Astrocyte (in vitro differentiated cells and primary cell): ENCODE measurements around the gene CDK14. TPM values are rescaled to one million over a fixed set of nuclear protein-coding genes. Genes with fewer than 3 reads are reported as not detected.

ENCODE experiments used
- DNase-seq: peaks from one replicate; pipeline ENCODE4 v3.0.0-alpha.2; 2010; ENCODE audit warnings: low read depth
- FAIRE-seq: peaks from 2 replicates; lab custom pipeline; 2011; peaks lifted over from hg19 to GRCh38; lab: Jason Lieb, UNC
- H2AFZ ChIP-seq: 2 replicates; pipeline ENCODE4 v1.6.0; 2012; ENCODE audit warnings: low read depth, low read length, inconsistent platforms
- H3K27ac ChIP-seq: 2 replicates; pipeline ENCODE4 v1.5.1; 2011; ENCODE audit warnings: low read depth, low read length, inconsistent platforms
- H3K27me3 ChIP-seq: 2 replicates; pipeline ENCODE4 v1.6.0; 2011; ENCODE audit warnings: low read length, inconsistent platforms; ENCODE audit not compliant: insufficient read depth
- H3K36me3 ChIP-seq: 2 replicates; pipeline ENCODE4 v1.5.1; 2011; ENCODE audit warnings: low read length, inconsistent platforms; ENCODE audit not compliant: insufficient read depth
- H3K4me1 ChIP-seq: 2 replicates; pipeline ENCODE4 v1.5.1; 2011; ENCODE audit warnings: low read length, inconsistent platforms; ENCODE audit not compliant: insufficient read depth
- H3K4me2 ChIP-seq: 2 replicates; pipeline ENCODE4 v1.6.0; 2012; ENCODE audit warnings: low read length, inconsistent platforms
- H3K4me3 ChIP-seq: 2 replicates; pipeline ENCODE4 v1.5.1; 2011; ENCODE audit warnings: low read depth, mild to moderate bottlenecking, low read length, inconsistent platforms; ENCODE audit not compliant: insufficient read depth
- H3K79me2 ChIP-seq: 2 replicates; pipeline ENCODE4 v1.6.0; 2012; ENCODE audit warnings: mild to moderate bottlenecking, low read length, inconsistent platforms; ENCODE audit not compliant: insufficient read depth
- H3K9ac ChIP-seq: 2 replicates; pipeline ENCODE4 v1.6.0; 2012; ENCODE audit warnings: mild to moderate bottlenecking, low read length, inconsistent platforms
- H3K9me3 ChIP-seq: 2 replicates; pipeline ENCODE4 v1.5.1; 2012; ENCODE audit warnings: low read depth, mild to moderate bottlenecking, low read length, inconsistent platforms; ENCODE audit not compliant: insufficient read depth
- H4K20me1 ChIP-seq: 2 replicates; pipeline ENCODE4 v1.6.0; 2012; ENCODE audit warnings: low read length, inconsistent platforms; ENCODE audit not compliant: insufficient read depth
- H3K27ac Mint-ChIP-seq: one replicate; pipeline ENCODE4 v1.8.0; 2021; ENCODE audit warnings: mild to moderate bottlenecking, mixed read lengths; ENCODE audit not compliant: unreplicated experiment
- H3K27me3 Mint-ChIP-seq: one replicate; pipeline ENCODE4 v1.8.0; 2021; ENCODE audit warnings: low read depth, mixed read lengths; ENCODE audit not compliant: unreplicated experiment
- H3K36me3 Mint-ChIP-seq: one replicate; pipeline ENCODE4 v1.8.0; 2021; ENCODE audit warnings: low read depth, mixed read lengths; ENCODE audit not compliant: unreplicated experiment
- H3K4me1 Mint-ChIP-seq: one replicate; pipeline ENCODE4 v1.8.0; 2021; ENCODE audit warnings: low read depth, mixed read lengths; ENCODE audit not compliant: unreplicated experiment
- H3K4me3 Mint-ChIP-seq: one replicate; pipeline ENCODE4 v1.8.0; 2021; ENCODE audit warnings: mild to moderate bottlenecking, moderate library complexity, mixed read lengths; ENCODE audit not compliant: unreplicated experiment
- H3K9me3 Mint-ChIP-seq: one replicate; pipeline ENCODE4 v1.8.0; 2021; ENCODE audit warnings: mild to moderate bottlenecking, mixed read lengths; ENCODE audit not compliant: unreplicated experiment
- EZH2 ChIP-seq: IDR thresholded peaks from 2 replicates; pipeline ENCODE4 v1.6.1; 2012; ENCODE audit warnings: mild to moderate bottlenecking, low read length, inconsistent platforms; ENCODE audit not compliant: insufficient read depth
- total RNA-seq: library from RNA; stranded (reverse); gene quantifications from 2 replicates; pipeline ENCODE4 v1.2.1, GENCODE V29; 2021
- TF ChIP-seq, protein P1 (sequence below): IDR thresholded peaks from 2 replicates; pipeline ENCODE4 v1.5.1; 2011; ENCODE audit warnings: low read depth, mild to moderate bottlenecking, inconsistent platforms, low read length, moderate library complexity; ENCODE audit not compliant: insufficient read depth

The CDK14 gene
- total RNA-seq, 1 donor from 2014 or later = 30.2 TPM

DNA sequence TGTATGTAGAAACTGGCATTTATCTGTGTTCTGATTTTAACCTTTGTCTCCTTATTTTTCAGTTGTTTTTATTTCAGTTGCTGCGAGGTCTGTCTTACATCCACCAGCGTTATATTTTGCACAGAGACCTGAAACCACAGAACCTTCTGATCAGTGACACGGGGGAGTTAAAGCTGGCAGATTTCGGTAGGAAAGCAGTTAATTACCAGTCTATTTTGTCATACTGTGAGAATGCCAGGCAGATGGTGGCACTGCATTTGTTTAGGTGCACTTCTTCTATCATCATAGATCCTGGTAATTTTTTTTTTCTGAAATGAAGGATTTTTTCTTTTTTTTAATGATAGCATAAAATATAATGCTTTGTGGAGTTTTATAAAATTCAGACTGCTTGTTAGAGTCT lies 321.4 kb downstream of the CDK14 start:
- H2AFZ ChIP-seq = no peak overlapping the region
- H3K27ac ChIP-seq = no peak overlapping the region
- H3K4me2 ChIP-seq = no peak overlapping the region
- FAIRE-seq = no peak
- no peaks in the 10 kb centered on the region for H4K20me1 ChIP-seq
- Mint-ChIP-seq H3K27me3 (no peaks in the 10 kb centered on the region), H3K4me1 (no peaks in the 10 kb centered on the region), H3K36me3 (peaks cover 2% of the 10 kb centered on the region), H3K4me3 (no peak overlapping the region), H3K9me3 (no peaks in the 10 kb centered on the region), H3K27ac (no peak overlapping the region)
- no peaks in the 10 kb centered on the region for H3K27me3 ChIP-seq
- no peak overlapping the region for H3K4me3 ChIP-seq
- H3K9me3 ChIP-seq = no peaks in the 10 kb centered on the region
- H3K79me2 ChIP-seq = no peaks in the 10 kb centered on the region
- peaks cover 4% of the 10 kb centered on the region for H3K36me3 ChIP-seq
- no peaks in the 10 kb centered on the region for H3K4me1 ChIP-seq
- no peak for DNase-seq
- no peak for TF ChIP-seq EZH2
- TF ChIP-seq, protein P1, sequence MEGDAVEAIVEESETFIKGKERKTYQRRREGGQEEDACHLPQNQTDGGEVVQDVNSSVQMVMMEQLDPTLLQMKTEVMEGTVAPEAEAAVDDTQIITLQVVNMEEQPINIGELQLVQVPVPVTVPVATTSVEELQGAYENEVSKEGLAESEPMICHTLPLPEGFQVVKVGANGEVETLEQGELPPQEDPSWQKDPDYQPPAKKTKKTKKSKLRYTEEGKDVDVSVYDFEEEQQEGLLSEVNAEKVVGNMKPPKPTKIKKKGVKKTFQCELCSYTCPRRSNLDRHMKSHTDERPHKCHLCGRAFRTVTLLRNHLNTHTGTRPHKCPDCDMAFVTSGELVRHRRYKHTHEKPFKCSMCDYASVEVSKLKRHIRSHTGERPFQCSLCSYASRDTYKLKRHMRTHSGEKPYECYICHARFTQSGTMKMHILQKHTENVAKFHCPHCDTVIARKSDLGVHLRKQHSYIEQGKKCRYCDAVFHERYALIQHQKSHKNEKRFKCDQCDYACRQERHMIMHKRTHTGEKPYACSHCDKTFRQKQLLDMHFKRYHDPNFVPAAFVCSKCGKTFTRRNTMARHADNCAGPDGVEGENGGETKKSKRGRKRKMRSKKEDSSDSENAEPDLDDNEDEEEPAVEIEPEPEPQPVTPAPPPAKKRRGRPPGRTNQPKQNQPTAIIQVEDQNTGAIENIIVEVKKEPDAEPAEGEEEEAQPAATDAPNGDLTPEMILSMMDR = no peak
- H3K9ac ChIP-seq = no peak overlapping the region

DNA sequence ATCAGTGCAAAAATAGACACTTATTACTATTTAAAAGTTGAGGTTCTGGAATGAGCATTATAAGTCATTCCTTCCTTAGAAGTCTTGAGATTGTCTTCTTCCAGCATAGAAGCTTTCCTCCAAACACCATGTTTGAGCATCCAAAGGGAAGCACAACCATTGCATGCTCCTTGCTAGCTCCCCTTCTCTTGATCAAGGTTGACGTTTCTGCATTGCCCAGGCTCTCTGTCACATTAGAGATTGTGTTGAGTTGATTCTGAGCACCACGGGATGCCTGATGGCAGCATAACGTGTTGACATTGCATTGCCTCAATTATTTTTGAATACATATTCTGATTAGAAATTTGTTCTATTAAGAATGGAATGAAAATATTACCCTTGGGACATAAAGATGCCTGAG lies 322.2 kb downstream of the CDK14 start:
- H4K20me1 ChIP-seq = no peaks in the 10 kb centered on the region
- Mint-ChIP-seq H3K4me3 (no peak overlapping the region), H3K9me3 (no peaks in the 10 kb centered on the region), H3K27ac (no peak overlapping the region), H3K27me3 (no peaks in the 10 kb centered on the region), H3K36me3 (peaks cover 2% of the 10 kb centered on the region), H3K4me1 (no peaks in the 10 kb centered on the region)
- H3K9ac ChIP-seq = no peak overlapping the region
- no peaks in the 10 kb centered on the region for H3K79me2 ChIP-seq
- no peaks in the 10 kb centered on the region for H3K4me1 ChIP-seq
- no peak overlapping the region for H3K4me2 ChIP-seq
- TF ChIP-seq EZH2 = no peak
- TF ChIP-seq, protein P1 = no peak
- H3K9me3 ChIP-seq = no peaks in the 10 kb centered on the region
- H2AFZ ChIP-seq = no peak overlapping the region
- H3K27ac ChIP-seq = no peak overlapping the region
- H3K27me3 ChIP-seq = no peaks in the 10 kb centered on the region
- no peak overlapping the region for H3K4me3 ChIP-seq
- DNase-seq (no peak), FAIRE-seq (no peak)
- peaks cover 4% of the 10 kb centered on the region for H3K36me3 ChIP-seq

DNA sequence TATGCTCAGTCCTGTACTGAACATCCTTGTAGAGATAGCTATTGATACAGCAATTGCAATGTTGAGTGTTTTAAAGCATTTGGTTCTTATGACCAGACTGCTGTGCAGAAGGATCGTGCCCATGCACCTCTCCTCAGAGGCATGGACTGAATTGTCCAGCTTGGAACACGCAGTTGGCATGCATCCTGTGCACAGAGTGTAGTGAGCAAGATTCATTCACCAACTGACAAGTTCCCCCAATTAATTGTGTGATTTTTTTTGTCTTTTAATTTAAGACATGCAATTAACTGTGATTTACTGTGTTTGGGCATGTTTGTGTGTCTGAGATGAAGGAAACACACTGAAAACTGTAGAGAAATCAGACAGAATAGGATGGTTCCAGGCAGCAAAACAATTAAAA lies 323.7 kb downstream of the CDK14 start:
- no peaks in the 10 kb centered on the region for H3K9me3 Mint-ChIP-seq
- Histone ChIP-seq H3K27me3 (no peaks in the 10 kb centered on the region), H3K27ac (no peak overlapping the region), H3K36me3 (peaks cover 4% of the 10 kb centered on the region), H3K4me1 (no peaks in the 10 kb centered on the region), H3K4me3 (no peak overlapping the region), H3K4me2 (no peak overlapping the region), H3K9ac (no peak overlapping the region), H4K20me1 (no peaks in the 10 kb centered on the region), H3K79me2 (no peaks in the 10 kb centered on the region), H3K9me3 (no peaks in the 10 kb centered on the region), H2AFZ (no peak overlapping the region)
- H3K27ac Mint-ChIP-seq = no peak overlapping the region
- H3K4me3 Mint-ChIP-seq = no peak overlapping the region
- TF ChIP-seq EZH2 = no peak
- TF ChIP-seq, protein P1 = no peak
- H3K4me1 Mint-ChIP-seq = no peaks in the 10 kb centered on the region
- H3K27me3 Mint-ChIP-seq = no peaks in the 10 kb centered on the region
- peaks cover 2% of the 10 kb centered on the region for H3K36me3 Mint-ChIP-seq
- DNase-seq = no peak
- no peak for FAIRE-seq
